HepG2 (cell line): Measurements from ENCODE around the gene KLF16. TPM values are rescaled to one million over a fixed set of nuclear protein-coding genes. Genes with fewer than 3 reads are reported as not detected.
A peak's percentile ranks its signal among the peaks of the same experiment; 100 is the strongest.

Experiments
- ARHGAP35 ChIP-seq: sonication (generic); formaldehyde crosslinking; IDR thresholded peaks from 2 replicates; pipeline ENCODE4 v1.9.0; 2022; ENCODE audit warnings: mild to moderate bottlenecking, inconsistent platforms, moderate library complexity, missing genetic modification reagents, borderline replicate concordance
- KDM5A ChIP-seq: fragments of 200-600 bp; sonication (generic); IDR thresholded peaks from 2 replicates; pipeline ENCODE4 v1.7.0; 2018; ENCODE audit warnings: antibody characterized with exemption, mild to moderate bottlenecking, low read length, borderline replicate concordance
- KMT2A ChIP-seq: sonication (generic); formaldehyde crosslinking; IDR thresholded peaks from 2 replicates; pipeline ENCODE4 v1.4.0; 2020; ENCODE audit warnings: missing genetic modification reagents
- MAF1 ChIP-seq: sonication (generic); formaldehyde crosslinking; IDR thresholded peaks from 2 replicates; pipeline ENCODE4 v1.5.0; 2020; ENCODE audit warnings: missing genetic modification reagents, borderline replicate concordance
- POLR2AphosphoS5 ChIP-seq: IDR thresholded peaks from 2 replicates; pipeline ENCODE4 v1.6.1; 2012; ENCODE audit warnings: low read depth, low read length
- RBFOX2 ChIP-seq: fragments of 200-400 bp; formaldehyde crosslinking; IDR thresholded peaks from 2 replicates; pipeline ENCODE4 v1.6.1; 2017; ENCODE audit warnings: low read depth, mild to moderate bottlenecking, low read length
- RORA ChIP-seq: sonication (generic); formaldehyde crosslinking; IDR thresholded peaks from 2 replicates; pipeline ENCODE4 v1.5.0; 2020; ENCODE audit warnings: mild to moderate bottlenecking, missing genetic modification reagents, moderate library complexity
- polyA plus RNA-seq, 8 experiments: library from polyadenylated mRNA; depleted of rRNA in 3 of 8; stranded (reverse) in 7 of 8; unstranded in 1 of 8; fragments of >200 nt; fragmentation: Illumina TruSeq in 4 of 8; extraction: Trizol in 4 of 8; gene quantifications; 2 replicates each; pipeline versions ENCODE4 v1.2.1 to v1.2.3, GENCODE V29; 2011 to 2016; ENCODE audit warnings: low read depth in 4 of 8, missing spikeins in 1 of 8, mixed read lengths in 1 of 8; ENCODE audit not compliant: insufficient read depth in 1 of 8
- total RNA-seq, 5 experiments: library from RNA; depleted of rRNA; stranded (reverse); fragments of >200 nt; fragmentation: Illumina TruSeq; extraction: Trizol; gene quantifications; 2 replicates each; pipeline ENCODE4 v1.2.3, GENCODE V29; 2016; ENCODE audit warnings: low read depth in 1 of 5
- TF ChIP-seq, protein P1 (sequence below): sonication (generic); formaldehyde crosslinking; IDR thresholded peaks from 2 replicates; pipeline ENCODE4 v1.4.0; 2020; ENCODE audit warnings: missing genetic modification reagents, borderline replicate concordance
- TF ChIP-seq, protein P2 (sequence below): sonication (generic); formaldehyde crosslinking; IDR thresholded peaks from 2 replicates; pipeline ENCODE4 v1.5.0; 2020; ENCODE audit warnings: mild to moderate bottlenecking, missing genetic modification reagents
- TF ChIP-seq, protein P3 (sequence below): sonication (generic); formaldehyde crosslinking; IDR thresholded peaks from 2 replicates; pipeline ENCODE4 v1.5.0; 2020; ENCODE audit warnings: missing genetic modification reagents
- TF ChIP-seq, protein P4 (sequence below): sonication (generic); formaldehyde crosslinking; IDR thresholded peaks from 2 replicates; pipeline ENCODE4 v1.5.0; 2020; ENCODE audit warnings: mild to moderate bottlenecking, missing genetic modification reagents
- TF ChIP-seq, protein P5 (sequence below): sonication (generic); formaldehyde crosslinking; IDR thresholded peaks from 2 replicates; pipeline ENCODE4 v1.4.0; 2020; ENCODE audit warnings: missing genetic modification reagents, borderline replicate concordance
- TF ChIP-seq, protein P6 (sequence below): sonication (generic); formaldehyde crosslinking; IDR thresholded peaks from 2 replicates; pipeline ENCODE4 v1.4.0; 2020; ENCODE audit warnings: missing genetic modification reagents

The KLF16 gene
- total and polyA plus RNA-seq, 2 of the 13 experiments (the other 11 are each of a cell fraction or from before 2014, with no cell fraction given) = 3.5 to 6.7 TPM

DNA sequence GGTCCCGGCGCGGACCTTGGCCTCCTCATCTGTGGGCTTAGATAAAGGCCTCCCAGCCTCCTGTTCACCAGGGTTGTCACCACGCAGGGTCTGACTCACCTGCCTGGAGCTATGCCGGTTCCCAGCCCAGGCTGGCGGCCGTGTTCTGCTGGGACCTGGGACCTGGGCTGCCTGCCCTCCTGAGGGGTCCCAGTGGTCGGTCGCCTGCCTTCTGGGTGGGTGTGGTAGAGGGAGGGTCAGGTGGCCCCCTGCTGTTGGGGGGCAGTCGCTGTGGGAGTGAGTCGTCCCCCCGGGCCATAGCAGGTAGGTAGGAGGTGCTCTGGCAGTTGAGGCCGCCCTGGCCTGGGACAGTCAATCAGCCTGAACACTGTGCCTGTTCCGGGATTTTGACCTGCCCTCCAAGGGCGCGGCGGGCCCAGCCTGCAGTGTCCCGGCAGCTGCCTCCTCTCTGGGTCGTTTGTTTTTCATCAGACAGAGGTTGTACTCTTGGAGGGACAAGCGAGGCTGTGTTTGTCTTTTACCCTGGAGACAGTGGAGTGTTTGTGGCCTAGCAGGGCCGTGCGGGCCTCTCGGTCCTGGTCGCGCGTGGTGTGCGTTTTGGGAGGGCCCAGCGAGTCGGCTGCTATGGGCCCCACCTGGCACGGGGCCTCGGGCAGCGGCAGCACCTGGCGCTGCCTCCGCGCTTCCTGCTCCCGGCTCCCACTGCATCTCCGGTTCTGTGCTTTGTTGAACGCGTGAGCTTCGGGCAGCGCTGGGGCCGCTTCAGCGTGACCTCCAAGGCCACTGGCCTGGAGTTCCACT lies 44.4 kb upstream of the KLF16 start (continued):
- TF ChIP-seq, protein P1, sequence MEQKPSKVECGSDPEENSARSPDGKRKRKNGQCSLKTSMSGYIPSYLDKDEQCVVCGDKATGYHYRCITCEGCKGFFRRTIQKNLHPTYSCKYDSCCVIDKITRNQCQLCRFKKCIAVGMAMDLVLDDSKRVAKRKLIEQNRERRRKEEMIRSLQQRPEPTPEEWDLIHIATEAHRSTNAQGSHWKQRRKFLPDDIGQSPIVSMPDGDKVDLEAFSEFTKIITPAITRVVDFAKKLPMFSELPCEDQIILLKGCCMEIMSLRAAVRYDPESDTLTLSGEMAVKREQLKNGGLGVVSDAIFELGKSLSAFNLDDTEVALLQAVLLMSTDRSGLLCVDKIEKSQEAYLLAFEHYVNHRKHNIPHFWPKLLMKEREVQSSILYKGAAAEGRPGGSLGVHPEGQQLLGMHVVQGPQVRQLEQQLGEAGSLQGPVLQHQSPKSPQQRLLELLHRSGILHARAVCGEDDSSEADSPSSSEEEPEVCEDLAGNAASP = 0 out of 2 replicates have a peak, but pooled peaks have one; percentile 8
- TF ChIP-seq RBFOX2 = peak; percentile 73
- TF ChIP-seq, protein P2, sequence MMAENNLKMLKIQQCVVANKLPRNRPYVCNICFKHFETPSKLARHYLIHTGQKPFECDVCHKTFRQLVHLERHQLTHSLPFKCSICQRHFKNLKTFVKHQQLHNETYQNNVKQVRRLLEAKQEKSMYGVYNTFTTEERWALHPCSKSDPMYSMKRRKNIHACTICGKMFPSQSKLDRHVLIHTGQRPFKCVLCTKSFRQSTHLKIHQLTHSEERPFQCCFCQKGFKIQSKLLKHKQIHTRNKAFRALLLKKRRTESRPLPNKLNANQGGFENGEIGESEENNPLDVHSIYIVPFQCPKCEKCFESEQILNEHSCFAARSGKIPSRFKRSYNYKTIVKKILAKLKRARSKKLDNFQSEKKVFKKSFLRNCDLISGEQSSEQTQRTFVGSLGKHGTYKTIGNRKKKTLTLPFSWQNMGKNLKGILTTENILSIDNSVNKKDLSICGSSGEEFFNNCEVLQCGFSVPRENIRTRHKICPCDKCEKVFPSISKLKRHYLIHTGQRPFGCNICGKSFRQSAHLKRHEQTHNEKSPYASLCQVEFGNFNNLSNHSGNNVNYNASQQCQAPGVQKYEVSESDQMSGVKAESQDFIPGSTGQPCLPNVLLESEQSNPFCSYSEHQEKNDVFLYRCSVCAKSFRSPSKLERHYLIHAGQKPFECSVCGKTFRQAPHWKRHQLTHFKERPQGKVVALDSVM (CRISPR knock-in tag) = peak; percentile 100
- TF ChIP-seq KMT2A = peak; percentile 43; the same call in 1 of the 2 replicates
- peak; percentile 31; the same call in 1 of the 2 replicates for TF ChIP-seq MAF1 (CRISPR knock-in tag)
- TF ChIP-seq, protein P3, sequence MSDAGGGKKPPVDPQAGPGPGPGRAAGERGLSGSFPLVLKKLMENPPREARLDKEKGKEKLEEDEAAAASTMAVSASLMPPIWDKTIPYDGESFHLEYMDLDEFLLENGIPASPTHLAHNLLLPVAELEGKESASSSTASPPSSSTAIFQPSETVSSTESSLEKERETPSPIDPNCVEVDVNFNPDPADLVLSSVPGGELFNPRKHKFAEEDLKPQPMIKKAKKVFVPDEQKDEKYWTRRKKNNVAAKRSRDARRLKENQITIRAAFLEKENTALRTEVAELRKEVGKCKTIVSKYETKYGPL (CRISPR knock-in tag) = no peak
- peak; percentile 17; the same call in 1 of the 2 replicates for TF ChIP-seq POLR2AphosphoS5
- TF ChIP-seq KDM5A = no peak
- 0 out of 2 replicates have a peak, but pooled peaks have one; percentile 22 for TF ChIP-seq ARHGAP35
- no peak for TF ChIP-seq RORA (CRISPR knock-in tag)
- TF ChIP-seq, protein P4, sequence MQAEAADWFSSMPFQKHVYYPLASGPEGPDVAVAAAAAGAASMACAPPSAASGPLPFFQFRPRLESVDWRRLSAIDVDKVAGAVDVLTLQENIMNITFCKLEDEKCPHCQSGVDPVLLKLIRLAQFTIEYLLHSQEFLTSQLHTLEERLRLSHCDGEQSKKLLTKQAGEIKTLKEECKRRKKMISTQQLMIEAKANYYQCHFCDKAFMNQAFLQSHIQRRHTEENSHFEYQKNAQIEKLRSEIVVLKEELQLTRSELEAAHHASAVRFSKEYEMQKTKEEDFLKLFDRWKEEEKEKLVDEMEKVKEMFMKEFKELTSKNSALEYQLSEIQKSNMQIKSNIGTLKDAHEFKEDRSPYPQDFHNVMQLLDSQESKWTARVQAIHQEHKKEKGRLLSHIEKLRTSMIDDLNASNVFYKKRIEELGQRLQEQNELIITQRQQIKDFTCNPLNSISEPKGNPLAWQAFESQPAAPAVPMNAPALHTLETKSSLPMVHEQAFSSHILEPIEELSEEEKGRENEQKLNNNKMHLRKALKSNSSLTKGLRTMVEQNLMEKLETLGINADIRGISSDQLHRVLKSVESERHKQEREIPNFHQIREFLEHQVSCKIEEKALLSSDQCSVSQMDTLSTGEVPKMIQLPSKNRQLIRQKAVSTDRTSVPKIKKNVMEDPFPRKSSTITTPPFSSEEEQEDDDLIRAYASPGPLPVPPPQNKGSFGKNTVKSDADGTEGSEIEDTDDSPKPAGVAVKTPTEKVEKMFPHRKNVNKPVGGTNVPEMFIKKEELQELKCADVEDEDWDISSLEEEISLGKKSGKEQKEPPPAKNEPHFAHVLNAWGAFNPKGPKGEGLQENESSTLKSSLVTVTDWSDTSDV = peak; percentile 73; the same call in 1 of the 2 replicates
- TF ChIP-seq, protein P5, sequence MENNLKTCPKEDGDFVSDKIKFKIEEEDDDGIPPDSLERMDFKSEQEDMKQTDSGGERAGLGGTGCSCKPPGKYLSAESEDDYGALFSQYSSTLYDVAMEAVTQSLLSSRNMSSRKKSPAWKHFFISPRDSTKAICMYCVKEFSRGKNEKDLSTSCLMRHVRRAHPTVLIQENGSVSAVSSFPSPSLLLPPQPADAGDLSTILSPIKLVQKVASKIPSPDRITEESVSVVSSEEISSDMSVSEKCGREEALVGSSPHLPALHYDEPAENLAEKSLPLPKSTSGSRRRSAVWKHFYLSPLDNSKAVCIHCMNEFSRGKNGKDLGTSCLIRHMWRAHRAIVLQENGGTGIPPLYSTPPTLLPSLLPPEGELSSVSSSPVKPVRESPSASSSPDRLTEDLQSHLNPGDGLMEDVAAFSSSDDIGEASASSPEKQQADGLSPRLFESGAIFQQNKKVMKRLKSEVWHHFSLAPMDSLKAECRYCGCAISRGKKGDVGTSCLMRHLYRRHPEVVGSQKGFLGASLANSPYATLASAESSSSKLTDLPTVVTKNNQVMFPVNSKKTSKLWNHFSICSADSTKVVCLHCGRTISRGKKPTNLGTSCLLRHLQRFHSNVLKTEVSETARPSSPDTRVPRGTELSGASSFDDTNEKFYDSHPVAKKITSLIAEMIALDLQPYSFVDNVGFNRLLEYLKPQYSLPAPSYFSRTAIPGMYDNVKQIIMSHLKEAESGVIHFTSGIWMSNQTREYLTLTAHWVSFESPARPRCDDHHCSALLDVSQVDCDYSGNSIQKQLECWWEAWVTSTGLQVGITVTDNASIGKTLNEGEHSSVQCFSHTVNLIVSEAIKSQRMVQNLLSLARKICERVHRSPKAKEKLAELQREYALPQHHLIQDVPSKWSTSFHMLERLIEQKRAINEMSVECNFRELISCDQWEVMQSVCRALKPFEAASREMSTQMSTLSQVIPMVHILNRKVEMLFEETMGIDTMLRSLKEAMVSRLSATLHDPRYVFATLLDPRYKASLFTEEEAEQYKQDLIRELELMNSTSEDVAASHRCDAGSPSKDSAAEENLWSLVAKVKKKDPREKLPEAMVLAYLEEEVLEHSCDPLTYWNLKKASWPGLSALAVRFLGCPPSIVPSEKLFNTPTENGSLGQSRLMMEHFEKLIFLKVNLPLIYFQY (CRISPR knock-in tag) = 0 out of 2 replicates have a peak, but pooled peaks have one; percentile 42
- TF ChIP-seq, protein P6, sequence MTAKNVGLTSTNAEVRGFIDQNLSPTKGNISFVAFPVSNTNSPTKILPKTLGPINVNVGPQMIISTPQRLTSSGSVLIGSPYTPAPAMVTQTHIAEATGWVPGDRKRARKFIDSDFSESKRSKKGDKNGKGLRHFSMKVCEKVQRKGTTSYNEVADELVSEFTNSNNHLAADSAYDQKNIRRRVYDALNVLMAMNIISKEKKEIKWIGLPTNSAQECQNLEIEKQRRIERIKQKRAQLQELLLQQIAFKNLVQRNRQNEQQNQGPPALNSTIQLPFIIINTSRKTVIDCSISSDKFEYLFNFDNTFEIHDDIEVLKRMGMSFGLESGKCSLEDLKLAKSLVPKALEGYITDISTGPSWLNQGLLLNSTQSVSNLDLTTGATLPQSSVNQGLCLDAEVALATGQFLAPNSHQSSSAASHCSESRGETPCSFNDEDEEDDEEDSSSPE = 0 out of 2 replicates have a peak, but pooled peaks have one; percentile 34
